Karpas-422 (cell line): ENCODE results near the gene IRGQ. TPM values are rescaled to one million over a fixed set of nuclear protein-coding genes. Genes with fewer than 3 reads are reported as not detected.

Experiments
- DNase-seq: peaks from one replicate; pipeline ENCODE4 v3.0.0-alpha.2; 2015
- H2AFZ ChIP-seq: fragments of 200-600 bp; sonication (generic); 2 replicates; pipeline ENCODE4 v1.6.1; 2014; ENCODE audit warnings: antibody characterized with exemption, low read length, mixed read lengths
- H3K27ac ChIP-seq: fragments of 200-600 bp; sonication (generic); 2 replicates; pipeline ENCODE4 v1.5.1; 2014; ENCODE audit warnings: mild to moderate bottlenecking, low read length, moderate library complexity
- H3K27me3 ChIP-seq: fragments of 200-600 bp; sonication (generic); 2 replicates; pipeline ENCODE4 v1.6.1; 2014; ENCODE audit warnings: low read length, mixed read lengths
- H3K36me3 ChIP-seq: fragments of 200-600 bp; sonication (generic); 2 replicates; pipeline ENCODE4 v1.6.1; 2014; ENCODE audit warnings: low read length, mixed read lengths; ENCODE audit not compliant: insufficient read depth
- H3K4me1 ChIP-seq: fragments of 200-600 bp; sonication (generic); 2 replicates; pipeline ENCODE4 v1.6.1; 2014; ENCODE audit warnings: mild to moderate bottlenecking, low read length, mixed read lengths
- H3K4me2 ChIP-seq: fragments of 200-600 bp; sonication (generic); 2 replicates; pipeline ENCODE4 v1.6.1; 2014; ENCODE audit warnings: low read length, low read depth, mild to moderate bottlenecking; ENCODE audit not compliant: poor library complexity, severe bottlenecking
- H3K4me3 ChIP-seq: fragments of 200-600 bp; sonication (generic); 2 replicates; pipeline ENCODE4 v1.5.1; 2014; ENCODE audit warnings: mild to moderate bottlenecking, antibody characterized with exemption, low read length, mixed read lengths
- H3K79me2 ChIP-seq: fragments of 200-600 bp; sonication (generic); 2 replicates; pipeline ENCODE4 v1.6.1; 2014; ENCODE audit warnings: mild to moderate bottlenecking, low read length, mixed read lengths
- H3K9ac ChIP-seq: fragments of 200-600 bp; sonication (generic); 2 replicates; pipeline ENCODE4 v1.6.0; 2014; ENCODE audit warnings: low read length
- H3K9me2 ChIP-seq: fragments of 200-600 bp; sonication (generic), shearing (Covaris generic); replicated peaks from 2 replicates; pipeline ENCODE4 v1.6.0; 2014; ENCODE audit warnings: mild to moderate bottlenecking, low read length, moderate library complexity; ENCODE audit not compliant: insufficient read depth
- H3K9me3 ChIP-seq: fragments of 300-700, 200-600 bp; sonication (generic); 2 replicates; pipeline ENCODE4 v1.6.1; 2014; ENCODE audit warnings: low read length, mixed read lengths
- H4K20me1 ChIP-seq: fragments of 200-600 bp; sonication (generic); 2 replicates; pipeline ENCODE4 v1.6.1; 2014; ENCODE audit warnings: mild to moderate bottlenecking, antibody characterized with exemption, low read length, low read depth; ENCODE audit not compliant: insufficient read depth
- total RNA-seq: library from RNA; depleted of rRNA; stranded (reverse); fragments of >200 nt; shearing (Covaris generic); gene quantifications from 2 replicates; pipeline ENCODE4 v1.2.3, GENCODE V29; 2014; ENCODE audit warnings: low replicate concordance

The IRGQ gene
- total RNA-seq, 1 experiment from 2014 or later: 10.8 TPM

DNA sequence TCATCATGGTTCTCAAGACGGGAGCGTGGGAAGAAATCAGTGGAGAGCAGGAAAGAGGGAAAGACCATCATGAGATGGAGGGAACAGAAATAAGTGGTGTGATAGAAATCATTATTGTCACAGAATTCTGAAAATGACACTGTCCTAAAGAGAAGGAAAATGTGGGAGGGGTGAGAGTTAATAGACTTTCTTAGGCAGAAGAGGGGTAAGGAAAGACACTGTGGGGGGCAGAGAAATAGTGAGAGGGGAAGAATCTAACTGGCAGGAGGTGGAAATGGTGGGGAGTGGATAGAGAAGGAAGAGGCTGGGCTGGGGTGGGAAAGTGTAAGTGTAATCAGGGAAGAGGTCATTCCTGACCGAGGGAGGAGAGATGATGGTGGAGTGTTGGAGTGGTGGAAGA lies 17.1 kb downstream of the IRGQ start:
- H3K27ac ChIP-seq: no peak overlapping the region
- DNase-seq: no peak
- no peaks in the 10 kb centered on the region for H3K9me3 ChIP-seq
- no peaks in the 10 kb centered on the region for H3K36me3 ChIP-seq
- H3K79me2 ChIP-seq: peaks cover 14% of the 10 kb centered on the region
- no peaks in the 10 kb centered on the region for H3K9me2 ChIP-seq
- H3K27me3 ChIP-seq: no peaks in the 10 kb centered on the region
- H3K4me3 ChIP-seq: no peak overlapping the region
- H3K4me1 ChIP-seq: peaks cover 13% of the 10 kb centered on the region
- no peaks in the 10 kb centered on the region for H4K20me1 ChIP-seq
- no peak overlapping the region for H2AFZ ChIP-seq
- H3K4me2 ChIP-seq: no peak overlapping the region
- H3K9ac ChIP-seq: no peak overlapping the region

DNA sequence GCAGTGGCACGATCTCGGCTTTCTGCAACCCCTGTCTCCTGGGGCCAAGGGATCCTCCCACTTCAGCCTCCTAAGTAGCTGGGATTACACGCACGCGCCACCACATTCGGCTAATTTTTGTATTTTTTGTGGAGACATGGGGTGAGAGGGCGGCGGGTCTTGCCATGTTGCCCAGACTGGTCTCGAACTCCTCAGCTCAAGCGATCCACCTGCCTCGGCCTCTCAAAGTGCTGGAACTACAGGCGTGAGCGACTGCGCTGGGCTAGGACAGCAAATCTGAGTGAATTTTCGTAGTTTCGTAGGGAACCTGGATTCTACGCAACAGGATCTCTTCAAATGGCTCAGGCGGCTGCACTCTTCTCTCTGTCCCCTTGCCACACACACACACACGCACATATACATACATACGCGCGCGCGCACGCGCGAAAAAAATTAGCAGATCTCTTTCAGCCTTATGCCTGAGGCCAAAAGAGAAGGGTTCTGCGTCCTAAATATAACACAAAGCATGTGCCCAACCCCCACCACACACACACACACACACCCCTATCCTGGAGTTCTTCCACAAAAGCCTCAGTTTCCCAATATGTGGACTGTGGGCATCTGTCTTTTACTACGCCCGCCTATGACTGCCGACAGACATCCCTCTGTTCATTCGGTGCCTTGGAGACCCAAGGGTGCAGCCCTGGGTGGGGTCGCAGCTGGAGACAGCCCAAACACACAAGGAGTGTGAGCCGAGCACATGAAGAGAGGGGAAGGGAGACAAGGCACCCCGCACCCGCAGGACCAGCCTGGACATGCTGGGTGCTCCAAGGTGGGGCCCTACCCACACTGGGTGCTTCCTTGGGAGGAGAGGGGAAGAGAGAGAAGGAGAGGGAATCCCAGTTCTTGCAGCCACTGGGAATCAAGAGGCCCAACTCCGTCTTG lies 19.7 kb downstream of the IRGQ start:
- H3K27me3 ChIP-seq: no peaks in the 10 kb centered on the region
- H2AFZ ChIP-seq: no peak overlapping the region
- H3K27ac ChIP-seq: no peak overlapping the region
- no peaks in the 10 kb centered on the region for H4K20me1 ChIP-seq
- peaks cover 37% of the 10 kb centered on the region for H3K79me2 ChIP-seq
- no peak for DNase-seq
- H3K4me2 ChIP-seq: peak overlapping the region; percentile 49
- peaks cover 13% of the 10 kb centered on the region for H3K4me1 ChIP-seq
- H3K9me2 ChIP-seq: no peaks in the 10 kb centered on the region
- H3K4me3 ChIP-seq: peak overlapping the region; percentile 41; the same call in 1 of the 2 replicates
- no peaks in the 10 kb centered on the region for H3K36me3 ChIP-seq
- H3K9ac ChIP-seq: peak overlapping the region; percentile 38; the same call in 1 of the 2 replicates
- H3K9me3 ChIP-seq: no peaks in the 10 kb centered on the region

- peak within 1 kb of the TSS; percentile 30; the same call in 1 of the 2 replicates for H3K27ac ChIP-seq
- peak; percentile 100 for DNase-seq
- H3K27me3 ChIP-seq: no peaks in the 10 kb centered on the region
- H2AFZ ChIP-seq: peak within 1 kb of the TSS; percentile 55; the same call in 1 of the 2 replicates
- H3K79me2 ChIP-seq: peaks cover 37% of the 10 kb centered on the region
- H3K9me3 ChIP-seq: no peaks in the 10 kb centered on the region
- peak within 1 kb of the TSS; percentile 88 for H3K4me3 ChIP-seq
- no peaks in the 10 kb centered on the region for H4K20me1 ChIP-seq
- H3K4me1 ChIP-seq: peaks cover 13% of the 10 kb centered on the region
- peak within 1 kb of the TSS; percentile 96 for H3K9ac ChIP-seq
- peak within 1 kb of the TSS; percentile 98 for H3K4me2 ChIP-seq
- H3K36me3 ChIP-seq: no peaks in the 10 kb centered on the region
- H3K9me2 ChIP-seq: no peaks in the 10 kb centered on the region
These were observed 20.6 kb downstream of the IRGQ start, which contains the start of the genes PINLYP and XRCC1 for GRCh38 chr19:43575156-43575950. PINLYP (plus strand) TSS chr19:43575801; CDS start chr19:43577192, 1,391 bp downstream. XRCC1 (minus strand) TSS chr19:43575527; CDS start chr19:43575458, 69 bp downstream.

GRCh38 chr19:43574424-43575155 lies 21.3 kb downstream of the IRGQ start:
- Histone ChIP-seq H2AFZ (0 out of 2 replicates have a peak overlapping the region, but pooled peaks have one; percentile 55), H3K27me3 (no peaks in the 10 kb centered on the region), H3K27ac (peak overlapping the region; percentile 30; the same call in 1 of the 2 replicates), H4K20me1 (no peaks in the 10 kb centered on the region), H3K79me2 (peaks cover 44% of the 10 kb centered on the region), H3K4me3 (peak overlapping the region; percentile 88), H3K9me2 (no peaks in the 10 kb centered on the region), H3K9ac (peak overlapping the region; percentile 96), H3K4me2 (peak overlapping the region; percentile 98), H3K4me1 (peaks cover 10% of the 10 kb centered on the region), H3K9me3 (no peaks in the 10 kb centered on the region), H3K36me3 (no peaks in the 10 kb centered on the region)
- DNase-seq: peak; percentile 55

- no peak for DNase-seq
- no peaks in the 10 kb centered on the region for H3K9me3 ChIP-seq
- H3K79me2 ChIP-seq: peaks cover 51% of the 10 kb centered on the region
- no peak overlapping the region for H3K9ac ChIP-seq
- no peak overlapping the region for H3K27ac ChIP-seq
- H3K9me2 ChIP-seq: no peaks in the 10 kb centered on the region
- no peak overlapping the region for H3K4me2 ChIP-seq
- peaks cover 10% of the 10 kb centered on the region for H3K4me1 ChIP-seq
- no peaks in the 10 kb centered on the region for H3K36me3 ChIP-seq
- no peak overlapping the region for H2AFZ ChIP-seq
- no peaks in the 10 kb centered on the region for H3K27me3 ChIP-seq
- H4K20me1 ChIP-seq: no peaks in the 10 kb centered on the region
- no peak overlapping the region for H3K4me3 ChIP-seq
These were observed 23.8 kb downstream of the IRGQ start for GRCh38 chr19:43572171-43572588.

- Histone ChIP-seq H3K36me3 (no peaks in the 10 kb centered on the region), H3K27ac (no peak overlapping the region), H3K9me2 (no peaks in the 10 kb centered on the region)
These were observed 25.7 kb downstream of the IRGQ start for GRCh38 chr19:43570174-43570791.

GRCh38 chr19:43569657-43570056 lies 26.3 kb downstream of the IRGQ start:
- Histone ChIP-seq H3K4me3 (no peak overlapping the region), H3K79me2 (peaks cover 58% of the 10 kb centered on the region), H3K27me3 (no peaks in the 10 kb centered on the region), H4K20me1 (no peaks in the 10 kb centered on the region), H2AFZ (no peak overlapping the region), H3K9me3 (no peaks in the 10 kb centered on the region), H3K36me3 (no peaks in the 10 kb centered on the region), H3K4me1 (peaks cover 4% of the 10 kb centered on the region), H3K4me2 (no peak overlapping the region), H3K9me2 (no peaks in the 10 kb centered on the region), H3K27ac (no peak overlapping the region), H3K9ac (no peak overlapping the region)
- no peak for DNase-seq

More at GRCh38 chr19:43570174-43570791, 25.7 kb downstream of the IRGQ start:
- Histone ChIP-seq H3K4me3 (no peak overlapping the region), H3K79me2 (peaks cover 58% of the 10 kb centered on the region), H3K4me2 (no peak overlapping the region), H3K4me1 (peaks cover 5% of the 10 kb centered on the region), H3K9me3 (no peaks in the 10 kb centered on the region), H3K27me3 (no peaks in the 10 kb centered on the region), H3K9ac (no peak overlapping the region), H4K20me1 (no peaks in the 10 kb centered on the region), H2AFZ (no peak overlapping the region)
- DNase-seq: no peak
